ENCODE data around the gene WDR83.
A peak's percentile ranks its signal among the peaks of the same experiment; 100 is the strongest.
"Not testable (repeated sequence)": the region's sequence is repeated elsewhere in the genome, so short reads cannot be mapped to it uniquely, and the experiment has no call there.

Gene WDR83

DNA sequence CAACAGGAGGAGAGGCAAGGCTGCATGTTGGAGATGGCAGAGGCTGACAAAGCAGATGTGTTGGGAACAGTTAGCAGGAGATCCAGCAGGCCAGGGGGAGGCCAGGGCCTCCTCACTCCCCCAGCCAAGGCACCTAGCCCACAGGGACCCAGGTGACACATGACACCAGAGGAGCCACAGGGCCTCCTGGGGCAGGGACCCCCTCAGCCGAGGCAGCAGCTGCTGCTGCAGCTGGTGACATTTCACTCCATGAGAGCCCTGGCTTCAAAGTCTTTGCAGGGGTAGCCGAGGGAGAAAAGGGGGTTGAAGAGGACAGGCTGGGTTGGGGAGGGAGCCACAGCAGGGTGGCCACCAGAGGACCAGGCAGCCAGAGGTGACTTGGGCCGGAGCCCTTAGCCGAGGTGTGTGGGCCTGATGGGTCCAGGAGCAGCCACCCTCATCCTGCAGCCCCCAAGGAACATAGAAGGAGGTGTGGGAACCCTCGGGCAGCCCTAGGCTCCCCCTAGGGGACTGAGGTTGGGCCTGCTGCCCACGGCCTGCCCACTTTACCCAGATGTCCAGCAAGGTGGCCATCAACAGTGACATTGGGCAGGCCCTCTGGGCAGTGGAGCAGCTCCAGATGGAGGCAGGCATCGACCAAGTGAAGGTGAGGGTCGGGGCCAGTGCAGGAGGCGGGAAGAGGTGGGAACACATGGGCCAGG lies 21.0 kb downstream of the WDR83 start, which contains the start of gene GNG14:
Gene GNG14 (plus strand): TSS at position 503 of the 701 bp plus-strand sequence. CDS start 51 bp downstream, at position 554.
- no peak for DNase-seq

GRCh38 chr19:12689012-12689411 lies 22.4 kb downstream of the WDR83 start:
- no peak for DNase-seq

DNA sequence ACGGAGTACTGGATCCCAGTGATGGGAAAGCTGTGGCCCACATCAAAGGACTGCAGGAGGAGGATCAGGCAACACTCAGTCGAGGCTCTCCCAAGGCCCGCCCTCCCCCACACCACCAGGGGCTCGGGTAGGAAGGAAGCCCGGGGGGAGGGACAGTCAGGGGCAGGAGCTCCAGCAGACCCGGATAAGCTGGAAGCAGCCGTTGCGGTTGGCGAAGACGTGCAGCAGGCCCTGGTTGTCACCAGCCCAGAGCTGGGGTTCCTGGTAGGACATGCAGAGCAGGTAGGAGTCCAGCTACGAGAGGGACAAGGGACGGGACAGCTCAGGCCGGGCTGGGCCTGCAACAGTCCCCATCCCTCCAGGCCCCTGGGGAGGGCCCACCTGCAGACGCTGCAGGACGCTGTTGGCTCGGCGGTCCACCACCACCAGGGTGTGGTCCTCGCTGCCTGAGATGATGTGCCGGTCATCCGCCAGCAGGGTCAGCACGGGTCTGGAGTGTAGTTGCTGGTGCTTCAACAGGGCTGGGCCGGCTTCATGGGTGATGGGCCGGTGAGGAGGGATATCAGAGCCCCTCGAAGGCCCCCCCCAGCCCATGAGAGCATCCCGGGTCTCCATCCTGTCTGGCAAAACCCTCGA lies 23.1 kb downstream of the WDR83 start:
- no peak for DNase-seq

GRCh38 chr19:12692960-12693359 lies 26.4 kb downstream of the WDR83 start:
- no peak for DNase-seq

GRCh38 chr19:12694641-12695040 lies 28.0 kb downstream of the WDR83 start:
- no peak for DNase-seq

GRCh38 chr19:12695096-12695495 lies 28.5 kb downstream of the WDR83 start:
- DNase-seq: no peak

- DNase-seq: no peak
These were observed 28.9 kb downstream of the WDR83 start for GRCh38 chr19:12695514-12695913.

GRCh38 chr19:12695997-12696365 lies 29.4 kb downstream of the WDR83 start:
- DNase-seq: no peak

DNA sequence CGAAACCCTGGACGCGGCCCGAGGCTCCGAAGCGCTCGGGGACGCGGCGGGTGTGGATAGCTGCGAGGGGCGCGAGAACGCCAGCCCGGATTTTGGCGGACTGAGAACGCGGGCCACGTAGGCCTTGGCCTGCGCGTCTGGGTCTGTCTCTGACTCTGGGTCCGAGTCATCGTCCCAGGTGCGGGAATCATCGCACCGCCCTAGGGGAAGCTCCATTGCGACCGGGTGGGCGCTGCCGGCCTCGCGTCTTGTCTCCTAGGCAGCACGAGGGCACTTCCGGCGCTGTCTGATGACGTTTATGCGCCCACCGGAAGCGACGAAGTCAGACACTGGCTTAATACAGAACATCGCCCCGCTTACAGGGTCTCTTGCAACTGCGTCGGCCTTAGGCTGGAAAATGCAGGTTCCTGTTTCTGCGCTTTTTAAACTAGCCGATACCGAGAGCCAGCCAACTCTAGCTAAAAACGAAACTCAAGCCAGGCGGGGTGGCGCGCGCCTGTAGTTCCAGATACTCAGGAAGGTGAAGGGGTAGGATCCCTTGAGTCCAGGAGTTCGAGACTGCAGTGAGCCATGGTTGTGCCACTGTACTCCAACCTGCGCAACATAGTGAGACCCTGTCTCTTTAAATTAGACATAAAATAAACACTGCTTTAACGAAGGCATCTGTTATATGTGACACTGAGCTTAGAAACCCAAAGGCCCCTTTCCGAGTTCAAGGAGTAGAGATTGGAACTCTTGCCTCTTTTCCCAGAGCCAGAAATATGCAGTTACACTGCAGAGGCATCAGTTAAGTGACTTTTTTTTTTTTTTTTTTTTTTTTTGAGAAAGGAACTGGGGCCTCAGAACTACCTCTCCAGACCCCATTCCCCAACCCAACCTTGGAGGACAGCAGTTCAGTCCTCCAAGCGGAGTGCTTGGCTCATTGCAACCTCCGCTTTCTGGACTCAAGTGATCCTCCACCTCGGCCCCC lies 30.0 kb downstream of the WDR83 start, which contains the start of gene FBXW9:
Gene FBXW9 (minus strand): TSS at position 266 of the 970 bp plus-strand sequence. CDS start 50 bp downstream, at position 216.
- DNase-seq: peak; percentile 99

- not testable (repeated sequence) for DNase-seq
These were observed 30.8 kb downstream of the WDR83 start for GRCh38 chr19:12697425-12697824.

- DNase-seq: no peak
These were observed 31.5 kb downstream of the WDR83 start for GRCh38 chr19:12698138-12698537.

GRCh38 chr19:12701596-12702282 lies 35.1 kb downstream of the WDR83 start:
- DNase-seq: no peak

DNA sequence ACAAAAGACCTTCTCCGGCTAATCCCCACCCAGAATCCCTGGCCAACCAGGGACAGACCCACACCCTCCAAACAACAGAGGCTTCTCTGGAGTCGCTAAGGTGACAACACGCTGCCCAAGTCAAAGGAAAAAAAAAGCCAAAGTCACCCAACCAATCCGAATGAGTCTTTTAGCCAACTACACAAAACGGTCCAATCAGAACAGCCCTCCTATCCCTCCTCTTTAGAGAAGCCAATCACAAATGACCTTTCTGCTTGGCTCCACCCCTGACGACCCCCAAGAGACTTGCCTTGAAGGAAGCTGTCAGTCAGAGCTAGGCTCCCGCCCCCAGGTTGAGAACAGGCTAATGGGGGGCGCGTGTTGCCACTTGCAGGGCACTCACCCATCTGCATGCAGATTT lies 36.4 kb downstream of the WDR83 start:
- DNase-seq: no peak

GRCh38 chr19:12705169-12705568 lies 38.6 kb downstream of the WDR83 start:
- no peak for DNase-seq

DNA sequence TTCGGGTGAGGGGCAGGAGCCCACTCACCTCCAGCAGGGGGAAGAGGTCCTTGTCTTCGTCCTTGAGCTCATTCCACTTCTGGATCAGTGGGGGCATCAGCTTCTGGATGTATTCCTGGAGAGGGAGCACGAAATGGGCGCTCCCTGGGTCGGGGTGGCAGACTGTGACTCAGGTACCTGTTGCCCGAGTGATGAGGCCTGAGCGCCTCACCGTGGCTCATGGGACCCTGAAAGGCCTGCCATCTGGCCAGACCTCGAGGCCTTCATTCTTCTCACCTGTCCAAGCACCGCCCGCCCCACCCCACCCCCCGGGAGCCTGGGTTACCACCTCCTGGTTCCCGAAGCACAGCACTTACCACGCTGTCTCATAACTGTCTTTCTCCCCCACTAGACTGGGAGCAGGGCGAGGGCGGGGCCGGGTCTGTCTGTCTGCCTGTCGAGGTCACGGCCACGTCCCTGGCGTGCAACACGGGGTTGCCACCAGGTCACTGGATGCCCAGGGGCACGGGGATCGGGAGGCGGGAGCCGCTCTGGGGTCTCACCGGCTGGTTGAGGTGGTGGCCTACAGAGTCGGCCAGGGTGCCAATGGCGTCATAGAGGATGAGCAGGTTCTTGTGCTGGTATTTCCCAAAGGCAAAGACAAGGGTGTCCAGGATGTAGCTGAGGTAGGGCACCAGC lies 39.2 kb downstream of the WDR83 start:
- DNase-seq: no peak

DNA sequence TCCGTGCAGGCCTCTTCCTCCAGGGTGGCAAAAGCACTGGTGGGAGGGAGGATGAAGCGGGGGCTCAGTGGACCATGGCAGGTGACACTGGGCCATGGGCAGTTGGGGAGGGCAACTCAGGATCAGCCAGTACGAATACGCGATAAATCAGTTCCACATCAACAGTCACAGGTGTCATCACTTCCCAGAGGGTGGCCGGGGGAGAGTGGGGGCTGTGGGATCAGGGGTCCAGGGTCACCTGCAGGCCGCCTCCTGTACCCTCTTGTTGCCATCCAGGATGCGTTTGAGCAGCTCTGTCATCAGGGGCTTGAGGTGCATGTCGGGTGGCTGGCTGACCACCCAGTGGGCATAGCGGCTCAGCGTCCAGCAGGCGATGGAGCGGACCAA lies 39.7 kb downstream of the WDR83 start:
- no peak for DNase-seq

DNA sequence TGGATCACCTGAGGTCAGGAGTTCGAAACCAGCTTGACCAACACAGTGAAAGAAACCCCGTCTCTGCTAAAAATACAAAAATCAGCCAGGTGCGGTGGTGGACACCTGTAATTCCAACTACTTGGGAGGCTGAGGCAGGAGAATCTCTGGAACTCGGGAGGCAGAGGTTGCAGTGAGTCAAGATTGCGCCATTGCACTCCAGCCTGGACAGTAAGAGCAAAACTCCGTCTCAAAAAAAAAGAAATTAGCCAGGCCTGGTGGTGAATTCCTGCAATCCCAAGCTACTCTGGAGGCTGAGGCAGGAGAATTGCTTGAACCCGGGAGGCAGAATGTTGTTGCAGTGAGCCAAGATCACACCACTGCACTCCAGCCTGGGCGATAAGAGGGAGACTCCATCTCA lies 42.0 kb downstream of the WDR83 start:
- no peak for DNase-seq

DNA sequence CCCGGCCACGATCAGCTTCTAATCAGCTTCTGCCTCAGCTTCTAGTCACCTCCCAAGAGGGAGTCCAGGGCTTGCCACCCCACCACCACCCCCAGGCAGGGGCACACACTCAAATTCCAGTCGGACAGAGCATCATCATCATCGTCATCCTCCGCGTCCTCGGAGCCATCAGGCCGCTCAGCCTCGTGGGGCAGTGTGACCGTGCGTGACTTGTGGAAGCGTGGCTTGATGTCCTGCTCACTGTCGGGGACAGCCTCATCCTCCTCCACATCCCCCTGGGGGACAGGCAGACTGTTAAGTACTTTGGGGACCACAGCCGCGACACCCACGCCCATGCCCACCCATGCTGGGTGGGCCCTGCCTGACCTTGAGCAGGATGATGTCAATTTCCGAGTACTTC lies 44.6 kb downstream of the WDR83 start:
- DNase-seq: no peak

DNA sequence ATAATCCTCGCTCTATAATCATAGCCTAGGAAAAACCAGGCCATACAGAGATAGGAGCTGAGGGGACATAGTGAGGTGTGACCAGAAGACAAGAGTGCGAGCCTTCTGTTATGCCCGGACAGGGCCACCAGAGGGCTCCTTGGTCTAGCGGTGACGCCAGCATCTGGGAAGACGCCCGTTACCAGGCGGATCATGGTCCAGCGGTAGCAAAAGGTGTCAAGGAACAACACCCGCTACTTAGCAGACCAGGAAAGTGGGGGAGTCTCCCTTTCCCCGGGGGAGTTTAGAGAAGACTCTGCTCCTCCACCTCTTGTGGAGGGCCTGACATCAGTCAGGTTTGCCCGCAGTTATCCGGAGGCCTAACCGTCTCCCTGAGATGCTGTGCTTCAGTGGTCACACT lies 45.5 kb downstream of the WDR83 start:
- peak; percentile 20 for DNase-seq

DNA sequence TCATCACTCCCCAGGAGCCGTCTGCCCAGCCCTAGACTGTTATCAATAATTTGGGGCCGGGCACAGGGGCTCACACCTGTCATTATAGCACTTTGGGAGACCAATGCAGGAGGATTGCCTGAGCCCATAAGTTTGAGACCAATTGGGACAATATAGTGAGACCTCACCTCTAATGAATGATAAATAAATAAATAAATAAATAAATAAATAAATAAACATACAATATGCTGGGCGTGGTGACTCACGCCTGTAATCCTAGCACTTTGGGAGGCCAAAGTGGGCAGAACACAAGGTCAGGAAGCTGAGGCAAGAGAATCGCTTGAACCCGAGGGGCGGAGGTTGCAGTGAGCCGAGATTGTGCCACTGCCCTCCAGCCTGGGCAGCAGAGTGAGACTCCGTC lies 46.7 kb downstream of the WDR83 start:
- DNase-seq: not testable (repeated sequence)

- no peak for DNase-seq
These were observed 48.5 kb downstream of the WDR83 start for GRCh38 chr19:12715102-12715501.

DNA sequence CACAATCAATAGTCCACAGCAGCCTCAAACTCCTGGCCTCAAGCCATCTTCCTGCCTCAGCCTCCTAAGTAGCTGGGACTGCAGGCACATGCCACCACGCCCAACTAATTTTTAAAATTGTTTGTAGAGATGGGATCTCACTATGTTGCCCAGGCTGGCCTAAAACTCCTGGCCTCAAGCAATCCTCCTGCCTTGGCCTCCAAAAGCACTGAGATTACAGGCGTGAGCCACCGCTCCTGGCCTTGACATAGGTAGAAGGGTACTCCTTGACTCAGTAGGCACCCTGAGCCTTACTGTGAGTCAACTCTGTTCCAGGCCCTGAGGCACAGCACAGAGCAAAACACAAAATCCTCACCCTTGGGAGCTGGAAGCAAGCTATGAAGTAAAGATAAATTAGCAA lies 49.3 kb downstream of the WDR83 start:
- DNase-seq: no peak

Data from activated naive CD4-positive, alpha-beta T cell treated with Interleukin-2 at 50 U/mL for 16 hours (primary cell).